A673 (cell line): ENCODE data around the gene GLS2.
"Not testable (repeated sequence)": the region's sequence is repeated elsewhere in the genome, so short reads cannot be mapped to it uniquely, and the experiment has no call there.

Source experiments
- CTCF ChIP-seq: fragments of 300-800, 200-600 bp; sonication (generic); conservative IDR thresholded peaks from 2 replicates; pipeline ENCODE4 v1.5.1; 2017; ENCODE audit warnings: low read depth, mild to moderate bottlenecking, antibody characterized with exemption, low read length, moderate library complexity, mixed read lengths
- EZH2 ChIP-seq: fragments of 200-600 bp; sonication (generic); IDR thresholded peaks from 2 replicates; pipeline ENCODE4 v1.6.1; 2017; ENCODE audit warnings: borderline replicate concordance, low read depth, mild to moderate bottlenecking, mixed read lengths, antibody characterized with exemption, low read length; ENCODE audit not compliant: poor library complexity, severe bottlenecking

- TF ChIP-seq CTCF, result peak; percentile 40
- TF ChIP-seq EZH2, result not testable (repeated sequence)
Measured at GRCh38 chr12:56496704-56497103, 8.7 kb upstream of the GLS2 start.
